ENCODE results near the gene ABLIM2.

The ABLIM2 gene

DNA sequence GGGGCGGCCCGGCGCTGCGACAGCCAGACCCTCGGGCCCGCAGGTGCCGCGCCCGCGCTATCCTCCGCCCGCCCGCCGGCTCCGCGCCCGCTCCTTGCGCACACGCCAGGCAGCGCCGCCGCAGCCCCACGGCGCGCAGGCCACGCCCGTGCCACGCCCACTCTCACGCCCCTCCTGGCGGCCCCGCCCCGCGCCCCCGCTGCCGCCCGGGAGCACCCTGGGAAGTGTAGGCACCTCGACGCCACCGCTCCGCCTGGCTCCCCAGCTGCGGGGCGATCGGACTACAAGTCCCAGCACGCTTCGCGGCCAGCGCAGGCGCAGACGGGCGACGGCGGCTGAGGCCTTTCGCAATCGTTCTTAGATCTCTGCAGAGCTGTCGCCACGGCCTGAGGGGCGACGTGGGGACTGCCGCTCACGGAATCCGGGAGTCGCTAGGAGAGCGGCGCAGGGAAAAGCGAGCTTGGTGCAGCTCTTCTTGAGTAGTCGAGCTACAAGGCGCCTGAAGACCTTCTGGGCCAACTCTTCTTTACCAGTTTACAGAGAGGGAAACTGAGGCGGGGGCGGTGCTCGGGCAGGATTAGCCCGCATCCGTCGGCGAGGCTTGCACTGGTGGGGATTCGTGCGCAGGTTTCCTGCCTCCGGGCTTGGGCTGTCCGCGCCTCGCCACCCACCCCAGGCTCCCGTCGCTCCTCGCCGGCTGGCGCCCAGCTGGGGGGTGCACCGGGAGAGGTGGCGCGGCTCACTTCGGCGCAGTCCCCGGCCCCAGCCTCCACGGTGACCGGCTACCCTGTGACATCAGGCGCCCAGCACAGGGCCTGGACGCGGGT, at the start of gene ABLIM2:
ABLIM2 (minus strand) TSS at position 104 of the 827 bp plus-strand sequence. CDS start 124 bp downstream, outside the sequence.
- peak within 1 kb of the TSS; percentile 62 for H3K4me2 ChIP-seq (ENCODE audit: low read depth, low read length, poor library complexity, severe bottlenecking)
- H2AFZ ChIP-seq (ENCODE audit: low read depth, low read length, severe bottlenecking), result peak within 1 kb of the TSS; percentile 77
- no peaks in the 10 kb centered on the region for H3K36me3 ChIP-seq (ENCODE audit: low read length)
- no peaks in the 10 kb centered on the region for H4K20me1 ChIP-seq (ENCODE audit: low read depth, low read length)
- no peaks in the 10 kb centered on the region for H3K27me3 ChIP-seq (ENCODE audit: low read length)
- H3K4me3 ChIP-seq (ENCODE audit: insufficient read depth, low read length, poor library complexity, severe bottlenecking), result peak within 1 kb of the TSS; percentile 55
- no peaks in the 10 kb centered on the region for H3K9me3 ChIP-seq (ENCODE audit: insufficient read depth, low read length)
- no peaks in the 10 kb centered on the region for H3K9me2 ChIP-seq (replicated peaks; ENCODE audit: insufficient read depth, low read length)
- H3K79me2 ChIP-seq (ENCODE audit: insufficient read depth, low read length), result no peaks in the 10 kb centered on the region
- H3K27ac ChIP-seq (ENCODE audit: low read depth, low read length), result no peak within 1 kb of the TSS
- H3K9ac ChIP-seq (ENCODE audit: low read length), result peak within 1 kb of the TSS; percentile 40
- no peaks in the 10 kb centered on the region for H3F3A ChIP-seq (ENCODE audit: insufficient read depth)
- TF ChIP-seq, protein P1, sequence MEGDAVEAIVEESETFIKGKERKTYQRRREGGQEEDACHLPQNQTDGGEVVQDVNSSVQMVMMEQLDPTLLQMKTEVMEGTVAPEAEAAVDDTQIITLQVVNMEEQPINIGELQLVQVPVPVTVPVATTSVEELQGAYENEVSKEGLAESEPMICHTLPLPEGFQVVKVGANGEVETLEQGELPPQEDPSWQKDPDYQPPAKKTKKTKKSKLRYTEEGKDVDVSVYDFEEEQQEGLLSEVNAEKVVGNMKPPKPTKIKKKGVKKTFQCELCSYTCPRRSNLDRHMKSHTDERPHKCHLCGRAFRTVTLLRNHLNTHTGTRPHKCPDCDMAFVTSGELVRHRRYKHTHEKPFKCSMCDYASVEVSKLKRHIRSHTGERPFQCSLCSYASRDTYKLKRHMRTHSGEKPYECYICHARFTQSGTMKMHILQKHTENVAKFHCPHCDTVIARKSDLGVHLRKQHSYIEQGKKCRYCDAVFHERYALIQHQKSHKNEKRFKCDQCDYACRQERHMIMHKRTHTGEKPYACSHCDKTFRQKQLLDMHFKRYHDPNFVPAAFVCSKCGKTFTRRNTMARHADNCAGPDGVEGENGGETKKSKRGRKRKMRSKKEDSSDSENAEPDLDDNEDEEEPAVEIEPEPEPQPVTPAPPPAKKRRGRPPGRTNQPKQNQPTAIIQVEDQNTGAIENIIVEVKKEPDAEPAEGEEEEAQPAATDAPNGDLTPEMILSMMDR (IDR thresholded peaks at IDR 0.05; ENCODE audit: insufficient read depth, low read length, poor library complexity, severe bottlenecking), result no peak
- no peak for TF ChIP-seq EZH2phosphoT487 (conservative IDR thresholded peaks at IDR 0.05; ENCODE audit: low read length)

DNA sequence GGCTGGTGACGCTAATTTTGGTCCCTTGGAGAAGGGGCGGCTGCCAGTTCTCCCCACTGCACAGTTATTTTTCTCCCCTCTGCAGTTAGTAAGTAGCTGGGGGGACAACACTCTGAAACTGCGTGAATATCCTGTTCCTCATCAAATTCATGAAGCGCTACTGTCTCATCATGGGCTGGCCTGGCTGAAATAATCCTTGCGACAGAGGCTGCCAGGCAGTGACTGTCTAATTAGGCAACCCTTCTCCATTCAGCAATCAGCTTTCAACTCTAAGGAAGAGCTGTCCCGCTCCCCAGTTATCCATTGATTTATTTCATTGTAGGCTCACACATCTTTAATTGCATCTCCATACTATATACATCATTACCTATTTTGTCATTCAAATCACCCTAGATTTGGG, 48.7 kb upstream of the ABLIM2 start:
- TF ChIP-seq EZH2phosphoT487 (conservative IDR thresholded peaks at IDR 0.05; ENCODE audit: low read length), result no peak
- Histone ChIP-seq H3K4me3 (ENCODE audit: insufficient read depth, low read length, poor library complexity, severe bottlenecking) (no peak overlapping the region), H3K4me2 (ENCODE audit: low read depth, low read length, poor library complexity, severe bottlenecking) (no peak overlapping the region), H3K36me3 (ENCODE audit: low read length) (no peaks in the 10 kb centered on the region), H3K27me3 (ENCODE audit: low read length) (no peaks in the 10 kb centered on the region), H2AFZ (ENCODE audit: low read depth, low read length, severe bottlenecking) (no peak overlapping the region), H3K79me2 (ENCODE audit: insufficient read depth, low read length) (no peaks in the 10 kb centered on the region), H3K9me2 (replicated peaks; ENCODE audit: insufficient read depth, low read length) (no peaks in the 10 kb centered on the region), H3K9ac (ENCODE audit: low read length) (no peak overlapping the region), H3K9me3 (ENCODE audit: insufficient read depth, low read length) (no peaks in the 10 kb centered on the region), H4K20me1 (ENCODE audit: low read depth, low read length) (no peaks in the 10 kb centered on the region), H3F3A (ENCODE audit: insufficient read depth) (no peaks in the 10 kb centered on the region), H3K27ac (ENCODE audit: low read depth, low read length) (no peak overlapping the region)

DNA sequence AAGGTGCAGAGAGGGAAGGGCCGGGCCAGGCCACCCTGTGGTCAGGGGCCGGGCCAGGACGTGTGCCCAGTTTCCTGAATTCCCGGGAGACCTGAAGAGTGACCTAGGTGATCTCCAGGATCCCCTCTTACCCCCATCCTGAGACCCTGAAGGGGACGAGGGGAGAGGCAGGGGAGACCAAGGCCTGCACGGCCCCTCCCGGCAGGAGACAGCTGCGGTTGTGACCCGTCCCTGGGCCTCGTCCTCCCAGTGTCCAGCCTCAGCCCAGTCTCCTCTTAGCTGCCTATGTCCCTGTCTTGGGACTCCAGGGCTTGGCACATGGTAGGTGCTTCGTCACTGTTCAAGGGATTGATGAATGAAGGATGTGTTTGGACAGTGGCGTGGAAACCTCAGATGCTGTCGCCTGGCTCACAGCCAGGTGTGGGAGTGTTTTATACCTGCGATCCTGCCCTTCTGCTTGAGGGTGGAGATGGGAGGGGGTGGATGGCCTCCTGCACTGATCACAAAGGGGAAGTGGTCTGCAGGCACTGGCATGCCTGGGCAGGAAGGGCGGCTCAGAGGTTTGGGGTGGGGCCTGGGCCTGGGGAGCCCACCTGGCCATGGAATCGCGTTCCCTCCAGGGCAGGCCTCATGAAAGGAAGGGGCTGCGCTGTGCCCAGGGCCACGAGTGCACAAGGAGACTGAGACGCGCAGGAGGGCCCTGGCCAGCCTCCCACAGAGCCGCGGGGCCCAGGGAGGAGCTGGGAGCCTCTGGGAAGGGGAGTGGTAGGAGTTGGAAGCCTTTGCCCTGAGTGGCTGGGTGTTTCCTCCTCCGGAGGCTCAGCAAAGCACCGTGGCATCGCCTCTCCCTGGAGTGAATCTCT, 47.4 kb upstream of the ABLIM2 start:
- TF ChIP-seq, protein P1 (IDR thresholded peaks at IDR 0.05; ENCODE audit: insufficient read depth, low read length, poor library complexity, severe bottlenecking), result no peak
- TF ChIP-seq EZH2phosphoT487 (conservative IDR thresholded peaks at IDR 0.05; ENCODE audit: low read length), result no peak
- H3F3A ChIP-seq (ENCODE audit: insufficient read depth), result no peaks in the 10 kb centered on the region
- no peaks in the 10 kb centered on the region for H4K20me1 ChIP-seq (ENCODE audit: low read depth, low read length)
- no peak overlapping the region for H3K4me3 ChIP-seq (ENCODE audit: insufficient read depth, low read length, poor library complexity, severe bottlenecking)
- H3K9ac ChIP-seq (ENCODE audit: low read length), result no peak overlapping the region
- no peaks in the 10 kb centered on the region for H3K79me2 ChIP-seq (ENCODE audit: insufficient read depth, low read length)
- no peaks in the 10 kb centered on the region for H3K27me3 ChIP-seq (ENCODE audit: low read length)
- no peaks in the 10 kb centered on the region for H3K36me3 ChIP-seq (ENCODE audit: low read length)
- no peaks in the 10 kb centered on the region for H3K9me3 ChIP-seq (ENCODE audit: insufficient read depth, low read length)
- H3K27ac ChIP-seq (ENCODE audit: low read depth, low read length), result no peak overlapping the region
- H2AFZ ChIP-seq (ENCODE audit: low read depth, low read length, severe bottlenecking), result no peak overlapping the region
- H3K9me2 ChIP-seq (replicated peaks; ENCODE audit: insufficient read depth, low read length), result no peaks in the 10 kb centered on the region
- H3K4me2 ChIP-seq (ENCODE audit: low read depth, low read length, poor library complexity, severe bottlenecking), result no peak overlapping the region
